ACC112 (cell line): ENCODE data around the gene ANKRD39.
"Not testable (repeated sequence)": the region's sequence is repeated elsewhere in the genome, so short reads cannot be mapped to it uniquely, and the experiment has no call there.

ENCODE experiments used
- H2AFZ ChIP-seq: fragments of 200-600 bp; sonication (generic); one replicate; pipeline ENCODE4 v1.6.0; 2017; ENCODE audit warnings: antibody characterized with exemption, low read length; ENCODE audit not compliant: unreplicated experiment
- H3K27ac ChIP-seq: fragments of 200-600 bp; sonication (generic); 2 replicates; pipeline ENCODE4 v1.5.1; 2014; ENCODE audit warnings: low read depth, mild to moderate bottlenecking, antibody characterized with exemption, low read length, moderate library complexity
- H3K27me3 ChIP-seq: fragments of 200-600 bp; sonication (generic); 2 replicates; pipeline ENCODE4 v1.6.1; 2014; ENCODE audit warnings: mild to moderate bottlenecking, antibody characterized with exemption, low read length, moderate library complexity, mixed read lengths; ENCODE audit not compliant: insufficient read depth
- H3K36me3 ChIP-seq: fragments of 200-600 bp; sonication (generic); 2 replicates; pipeline ENCODE4 v1.6.1; 2016; ENCODE audit warnings: mild to moderate bottlenecking, antibody characterized with exemption, low read length, moderate library complexity, mixed read lengths; ENCODE audit not compliant: insufficient read depth
- H3K4me1 ChIP-seq: fragments of 200-600 bp; sonication (generic); one replicate; pipeline ENCODE4 v1.6.1; 2016; ENCODE audit warnings: low read length, mixed read lengths; ENCODE audit not compliant: insufficient read depth, unreplicated experiment, control insufficient read depth
- H3K4me3 ChIP-seq: fragments of 200-600 bp; sonication (generic); 2 replicates; pipeline ENCODE4 v1.5.1; 2014; ENCODE audit warnings: mild to moderate bottlenecking, low read depth, low read length
- H3K79me2 ChIP-seq: fragments of 200-600 bp; sonication (generic); one replicate; pipeline ENCODE4 v1.6.0; 2016; ENCODE audit warnings: low read length; ENCODE audit not compliant: control insufficient read depth, unreplicated experiment, insufficient read depth

Gene ANKRD39

DNA sequence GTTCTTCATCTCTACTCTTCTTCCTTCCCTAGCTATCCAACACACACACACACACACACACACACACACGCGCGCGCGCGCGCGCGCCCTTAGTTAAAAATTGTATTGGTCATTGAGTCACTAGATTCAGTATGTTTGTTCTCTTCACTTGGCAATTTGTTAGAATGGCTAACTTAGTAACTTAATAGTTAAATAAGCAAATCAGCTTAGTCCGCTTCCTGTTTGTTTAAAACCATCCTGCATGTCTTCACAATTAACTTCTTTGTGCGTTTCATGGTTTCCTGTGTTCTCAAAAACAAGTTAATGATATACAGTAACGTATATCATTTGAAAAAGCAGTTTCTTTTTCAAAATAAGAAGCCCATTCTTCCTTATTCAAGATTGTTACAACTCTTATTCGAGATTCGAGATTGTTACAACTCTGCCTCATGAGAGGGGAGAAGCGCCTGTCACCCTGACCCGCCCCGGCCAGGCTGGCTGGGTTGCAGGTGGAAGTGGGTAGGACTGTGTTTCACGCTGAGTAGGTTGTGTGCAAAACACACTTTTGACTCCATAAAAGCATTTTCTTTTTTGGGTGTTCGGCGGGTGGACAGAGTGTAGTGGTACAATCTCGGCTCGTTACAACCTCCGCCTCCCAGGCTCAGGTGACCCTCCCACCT is 51.2 kb downstream of the ANKRD39 start:
- Histone ChIP-seq H3K27me3 (no peaks in the 10 kb centered on the region), H2AFZ (no peak overlapping the region), H3K36me3 (no peaks in the 10 kb centered on the region), H3K27ac (no peak overlapping the region), H3K4me3 (no peak overlapping the region), H3K4me1 (no peaks in the 10 kb centered on the region), H3K79me2 (no peaks in the 10 kb centered on the region)

DNA sequence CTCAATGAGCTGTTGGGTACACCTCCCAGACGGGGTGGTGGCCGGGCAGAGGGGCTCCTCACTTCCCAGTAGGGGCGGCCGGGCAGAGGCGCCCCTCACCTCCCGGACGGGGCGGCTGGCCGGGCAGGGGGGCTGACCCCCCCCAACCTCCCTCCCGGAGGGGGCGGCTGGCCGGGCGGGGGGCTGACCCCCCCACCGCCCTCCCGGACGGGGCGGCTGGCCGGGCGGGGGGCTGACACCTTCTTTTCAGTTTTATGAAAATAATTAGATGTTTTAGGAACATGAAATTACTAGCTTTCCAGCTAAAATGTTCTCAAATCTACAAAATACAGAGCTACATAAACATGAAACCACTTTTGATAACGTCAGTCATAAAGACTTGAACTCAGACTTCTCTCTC is 51.9 kb downstream of the ANKRD39 start:
- H3K36me3 ChIP-seq, H3K27ac ChIP-seq: not testable (repeated sequence)

GRCh38 chr2:96804986-96805385 is 52.8 kb downstream of the ANKRD39 start:
- Histone ChIP-seq H3K4me3 (no peak overlapping the region), H3K4me1 (no peaks in the 10 kb centered on the region), H3K27me3 (no peaks in the 10 kb centered on the region)

More for the DNA sequence above, 51.9 kb downstream of the ANKRD39 start:
- H3K79me2 ChIP-seq, H3K4me3 ChIP-seq, H3K4me1 ChIP-seq, H3K27me3 ChIP-seq, H2AFZ ChIP-seq: not testable (repeated sequence)

DNA sequence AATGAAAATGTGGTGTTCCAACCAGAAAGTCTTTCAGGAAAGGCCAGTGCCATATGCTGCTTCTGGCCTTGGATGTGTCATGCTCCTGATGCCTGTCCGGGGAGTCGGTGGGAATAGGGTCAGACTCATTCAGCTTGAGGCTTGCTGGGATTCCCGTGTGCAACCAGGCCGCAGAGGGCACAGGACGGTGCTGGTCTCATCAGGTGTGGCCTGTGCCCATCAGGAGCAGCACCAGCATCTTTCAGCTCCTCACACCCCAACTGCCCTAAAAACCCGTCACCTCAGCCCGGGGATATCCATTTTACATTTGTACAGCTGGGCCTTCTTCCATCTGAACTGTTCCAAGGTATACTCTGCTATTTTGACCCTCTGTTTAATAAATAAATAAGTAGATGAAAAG is 55.1 kb downstream of the ANKRD39 start:
- H3K27ac ChIP-seq: no peak overlapping the region
- H2AFZ ChIP-seq: no peak overlapping the region
- H3K4me3 ChIP-seq: no peak overlapping the region
- H3K4me1 ChIP-seq: no peaks in the 10 kb centered on the region
- no peaks in the 10 kb centered on the region for H3K36me3 ChIP-seq
- no peaks in the 10 kb centered on the region for H3K27me3 ChIP-seq
- H3K79me2 ChIP-seq: no peaks in the 10 kb centered on the region

More at GRCh38 chr2:96804986-96805385, 52.8 kb downstream of the ANKRD39 start:
- Histone ChIP-seq H3K79me2 (no peaks in the 10 kb centered on the region), H3K27ac (no peak overlapping the region), H3K36me3 (no peaks in the 10 kb centered on the region), H2AFZ (no peak overlapping the region)

DNA sequence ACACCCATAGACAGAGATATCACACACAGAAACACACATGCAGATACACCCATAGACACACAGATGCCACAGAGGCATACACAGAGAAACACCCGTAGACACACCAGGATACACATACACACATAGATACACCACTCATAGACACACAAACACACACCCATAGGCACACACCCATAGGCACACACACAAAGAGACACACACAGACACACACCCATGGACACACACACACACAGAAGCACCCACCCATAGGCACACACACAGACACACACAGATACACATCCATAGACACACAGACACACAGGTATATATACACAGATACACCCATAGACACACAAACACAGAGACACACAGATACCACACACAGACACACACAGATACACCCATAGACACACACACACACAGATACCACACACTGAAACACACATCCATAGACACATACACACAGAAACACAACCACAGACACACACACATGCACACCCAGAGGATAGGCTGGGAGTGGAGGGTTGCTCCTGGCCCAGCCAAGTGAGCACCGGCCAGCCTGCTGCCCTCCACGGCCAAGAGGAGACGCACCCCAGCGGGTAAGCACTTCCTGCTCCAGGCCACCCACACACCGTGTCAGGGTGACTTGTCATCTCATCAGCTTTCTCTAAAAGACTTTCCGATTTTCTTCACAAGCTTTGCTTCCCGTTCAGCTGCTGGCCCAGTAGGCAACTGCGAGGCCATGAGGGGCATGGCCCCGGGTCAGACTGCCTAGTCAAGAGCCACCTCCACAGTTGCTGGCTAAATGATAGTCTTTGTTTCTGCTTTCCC is 55.8 kb downstream of the ANKRD39 start:
- H3K27ac ChIP-seq: no peak overlapping the region

GRCh38 chr2:96801005-96801785 is 56.6 kb downstream of the ANKRD39 start:
- Histone ChIP-seq H3K27ac (no peak overlapping the region), H3K79me2 (no peaks in the 10 kb centered on the region), H3K4me1 (no peaks in the 10 kb centered on the region), H3K4me3 (no peak overlapping the region), H3K27me3 (no peaks in the 10 kb centered on the region), H2AFZ (no peak overlapping the region), H3K36me3 (no peaks in the 10 kb centered on the region)

More for the DNA sequence above, 55.8 kb downstream of the ANKRD39 start:
- H3K36me3 ChIP-seq: no peaks in the 10 kb centered on the region
- no peak overlapping the region for H3K4me3 ChIP-seq
- no peaks in the 10 kb centered on the region for H3K79me2 ChIP-seq
- no peak overlapping the region for H2AFZ ChIP-seq
- no peaks in the 10 kb centered on the region for H3K27me3 ChIP-seq
- H3K4me1 ChIP-seq: no peaks in the 10 kb centered on the region

GRCh38 chr2:96800061-96801004 is 57.5 kb downstream of the ANKRD39 start:
- H3K4me3 ChIP-seq: no peak overlapping the region
- H2AFZ ChIP-seq: no peak overlapping the region
- no peaks in the 10 kb centered on the region for H3K4me1 ChIP-seq
- no peaks in the 10 kb centered on the region for H3K79me2 ChIP-seq
- no peaks in the 10 kb centered on the region for H3K36me3 ChIP-seq
- no peak overlapping the region for H3K27ac ChIP-seq
- H3K27me3 ChIP-seq: no peaks in the 10 kb centered on the region

- no peaks in the 10 kb centered on the region for H3K4me1 ChIP-seq
- no peak overlapping the region for H3K4me3 ChIP-seq
- H3K27ac ChIP-seq: no peak overlapping the region
- no peaks in the 10 kb centered on the region for H3K79me2 ChIP-seq
- H3K27me3 ChIP-seq: no peaks in the 10 kb centered on the region
- H2AFZ ChIP-seq: no peak overlapping the region
- no peaks in the 10 kb centered on the region for H3K36me3 ChIP-seq
Observed at GRCh38 chr2:96799623-96799935, 58.2 kb downstream of the ANKRD39 start.

DNA sequence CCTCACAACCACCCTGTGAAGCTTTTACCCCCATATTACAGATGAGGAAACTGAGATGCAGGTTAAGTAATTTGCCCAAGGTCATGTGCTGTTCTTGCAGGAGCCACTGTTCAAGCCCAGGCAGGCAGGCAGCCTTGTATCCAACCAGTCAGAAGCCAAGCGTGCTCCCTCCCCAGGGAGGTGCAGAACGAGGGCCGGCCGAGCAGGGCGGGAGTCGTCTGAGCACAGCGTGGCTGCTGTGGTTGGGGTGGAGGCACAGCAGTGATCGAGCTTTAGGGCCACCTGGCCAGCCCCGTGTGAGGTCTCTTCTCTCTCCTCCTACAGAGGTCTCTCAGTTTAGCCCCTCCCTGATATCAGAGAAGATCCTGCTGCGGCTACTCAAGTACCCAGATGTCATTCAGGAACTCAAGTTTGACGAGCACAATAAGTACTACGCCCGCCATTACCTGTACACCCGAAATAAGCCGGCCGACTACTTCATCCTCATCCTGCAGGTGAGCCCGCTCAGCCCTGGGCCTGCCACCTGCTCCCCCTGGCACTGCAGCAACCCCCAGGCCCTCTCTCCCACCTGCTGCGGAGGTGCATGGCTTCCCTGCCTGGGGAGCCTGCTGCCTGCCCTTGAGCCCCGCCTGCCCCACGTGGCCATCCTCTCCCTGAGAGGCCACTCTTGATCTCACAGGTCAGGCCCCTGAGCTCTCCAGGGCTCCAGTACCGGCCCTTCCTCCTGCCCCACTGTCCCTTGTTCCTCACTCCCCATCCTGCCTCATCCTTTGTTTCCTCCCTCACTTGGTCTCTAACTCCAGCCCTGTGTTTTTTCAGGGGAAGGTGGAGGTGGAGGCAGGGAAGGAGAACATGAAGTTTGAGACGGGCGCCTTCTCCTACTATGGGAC is 58.8 kb downstream of the ANKRD39 start:
- no peaks in the 10 kb centered on the region for H3K4me1 ChIP-seq
- H3K27me3 ChIP-seq: no peaks in the 10 kb centered on the region
- no peaks in the 10 kb centered on the region for H3K36me3 ChIP-seq
- no peak overlapping the region for H3K4me3 ChIP-seq
- H3K27ac ChIP-seq: no peak overlapping the region
- no peak overlapping the region for H2AFZ ChIP-seq
- no peaks in the 10 kb centered on the region for H3K79me2 ChIP-seq
